Left cardiac atrium (tissue), 4 donors: ENCODE results near the gene MAPK14. TPM values are rescaled to one million over a fixed set of nuclear protein-coding genes. Genes with fewer than 3 reads are reported as not detected.
A peak's percentile ranks its signal among the peaks of the same experiment; 100 is the strongest.
"Not testable (repeated sequence)": the region's sequence is repeated elsewhere in the genome, so short reads cannot be mapped to it uniquely, and the experiment has no call there.

ENCODE experiments used
- ATAC-seq, 2 donors: fragments of 200-7000 bp; cut with Tn5 transposase; one replicate each; pipeline ENCODE4 v1.9.1; 2020; ENCODE audit warnings: mild to moderate bottlenecking in 2 of 2, moderate library complexity in 2 of 2
- DNase-seq: peaks from one replicate; pipeline ENCODE4 v3.0.0-alpha.2; 2020
- intact Hi-C, 2 donors: fragments of 100-400 bp; cut with DNase I; formaldehyde crosslinking; loops; one replicate each; pipeline versions ENCODE4 v1.14.1 to v1.15.1; 2022 to 2023
- long read RNA-seq: library from polyadenylated mRNA; unstranded; transcript quantifications from one replicate; pipeline ENCODE4 v2.0.0, GENCODE V29; 2021
- total RNA-seq, 2 donors: library from RNA; stranded (reverse); fragmentation: NEBNext Ultra II Directional; extraction: Animal tissue kit (Norgen Biotek cat#: 25700); gene quantifications; one replicate each; pipeline ENCODE4 v1.2.1, GENCODE V29; 2021
- donor health status: DM: no; HTN: yes; CAD: no.
- donor health status: DM: no; HTN: yes; CAD: no; lungs with severe emphysema.
- donor health status: DM: yes; HTN: yes; CAD: no.
- donor health status: Dilated cardiomyopathy.

Gene MAPK14
- 10 to 100 TPM; 36.1 to 38.4 TPM for total RNA-seq
- long read RNA-seq, partial matches to known transcripts, result 6 of 14 reads
- long read RNA-seq, other reads (novel, unspliced or antisense), result 8 of 14 reads

DNA sequence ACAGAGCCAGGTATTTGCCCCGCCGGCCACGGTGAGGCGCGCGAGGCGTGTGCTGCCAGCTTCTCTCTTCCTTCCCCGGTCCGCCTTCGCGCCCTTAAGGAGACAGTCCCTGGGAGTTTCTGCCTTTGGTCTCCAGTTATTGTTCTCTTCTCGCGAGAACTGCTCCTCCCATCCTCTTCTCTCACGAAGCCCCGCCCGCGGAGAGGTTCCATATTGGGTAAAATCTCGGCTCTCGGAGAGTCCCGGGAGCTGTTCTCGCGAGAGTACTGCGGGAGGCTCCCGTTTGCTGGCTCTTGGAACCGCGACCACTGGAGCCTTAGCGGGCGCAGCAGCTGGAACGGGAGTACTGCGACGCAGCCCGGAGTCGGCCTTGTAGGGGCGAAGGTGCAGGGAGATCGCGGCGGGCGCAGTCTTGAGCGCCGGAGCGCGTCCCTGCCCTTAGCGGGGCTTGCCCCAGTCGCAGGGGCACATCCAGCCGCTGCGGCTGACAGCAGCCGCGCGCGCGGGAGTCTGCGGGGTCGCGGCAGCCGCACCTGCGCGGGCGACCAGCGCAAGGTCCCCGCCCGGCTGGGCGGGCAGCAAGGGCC is at the start of gene MAPK14:
MAPK14 (plus strand) TSS at position 308 of the 587 bp plus-strand sequence. CDS start 350 bp downstream, outside the sequence.
- ATAC-seq, result peak; percentile 92 to 95
- peak; percentile 99 for DNase-seq
- intact Hi-C loops, result loop anchor here (1.0 to 10.0 kb wide), 4 partner anchors 67 to 170 kb away; partner anchors contain the start of gene BRPF3 (in 2 of the 2)

DNA sequence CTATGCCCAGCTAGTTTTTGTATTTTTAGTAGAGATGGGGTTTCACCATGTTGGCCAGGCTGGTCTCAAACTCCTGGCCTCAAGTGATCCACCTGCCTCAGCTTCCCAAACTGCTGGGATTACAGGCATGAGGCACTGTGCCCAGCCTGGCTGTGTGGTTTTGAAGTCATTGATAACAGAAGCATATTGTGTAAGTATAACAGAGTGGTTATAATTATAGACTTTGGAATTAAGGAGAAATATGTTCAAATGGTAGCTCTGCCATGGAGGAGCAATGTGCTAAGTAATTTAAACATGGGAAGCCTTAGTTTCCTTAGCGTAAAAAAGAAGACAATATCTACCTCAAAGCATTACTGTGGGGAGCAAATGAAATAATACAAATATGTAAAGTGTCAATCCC is 47.5 kb upstream of the MAPK14 start:
- DNase-seq, intact Hi-C loops, ATAC-seq: not testable (repeated sequence)

DNA sequence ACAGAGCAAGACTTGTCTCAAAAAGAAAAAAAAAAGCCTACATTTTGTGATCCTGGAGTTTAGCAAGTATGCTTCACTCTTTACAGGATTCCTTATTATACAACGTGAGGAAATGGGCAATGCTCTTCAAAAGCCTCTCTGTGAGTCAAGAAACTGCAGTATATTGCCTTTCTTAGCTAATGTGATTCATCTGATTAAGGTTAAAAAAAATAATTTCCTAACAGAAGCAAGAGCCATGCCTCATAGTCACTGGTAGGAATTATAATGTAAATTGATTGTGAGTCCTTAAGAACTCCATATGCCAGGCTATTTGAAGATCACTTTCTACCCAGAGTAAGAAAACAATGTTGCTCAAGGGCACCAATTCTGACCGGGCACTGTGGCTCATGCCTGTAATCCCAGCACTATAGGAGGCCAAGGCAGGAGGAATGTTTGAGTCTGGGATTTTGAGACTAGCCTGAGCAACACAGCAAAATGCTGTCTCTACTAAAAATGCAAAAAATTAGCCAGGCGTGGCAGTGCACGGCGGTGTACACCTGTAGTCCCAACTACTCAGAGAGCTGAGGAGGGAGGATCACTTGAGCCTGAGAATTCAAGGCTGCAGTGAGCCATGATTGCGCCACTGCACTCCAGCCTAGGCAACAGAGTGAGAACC is 46.5 kb upstream of the MAPK14 start:
- ATAC-seq (no peak), DNase-seq (no peak)
- intact Hi-C loops, result no loop called here

DNA sequence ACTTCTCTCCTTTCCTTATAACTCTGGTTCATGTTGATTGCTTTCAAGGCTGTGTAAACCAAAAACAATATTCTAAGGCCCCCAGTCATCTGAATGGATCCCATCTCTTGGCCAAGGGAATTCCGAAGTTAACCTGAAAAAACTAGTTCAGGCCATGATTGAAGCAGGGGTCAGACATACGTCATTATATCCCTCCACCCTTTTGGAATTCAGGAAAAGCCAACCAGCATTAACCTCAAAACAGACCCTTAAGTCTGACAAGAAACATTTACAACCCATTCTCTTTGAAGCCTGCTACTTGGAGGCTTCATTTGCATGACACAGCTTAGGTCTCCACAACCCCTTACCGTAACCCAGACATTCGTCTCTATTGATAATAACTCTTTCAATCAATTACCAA is 42.9 kb upstream of the MAPK14 start:
- DNase-seq (no peak), ATAC-seq (no peak)
- intact Hi-C loops, result no loop called here

DNA sequence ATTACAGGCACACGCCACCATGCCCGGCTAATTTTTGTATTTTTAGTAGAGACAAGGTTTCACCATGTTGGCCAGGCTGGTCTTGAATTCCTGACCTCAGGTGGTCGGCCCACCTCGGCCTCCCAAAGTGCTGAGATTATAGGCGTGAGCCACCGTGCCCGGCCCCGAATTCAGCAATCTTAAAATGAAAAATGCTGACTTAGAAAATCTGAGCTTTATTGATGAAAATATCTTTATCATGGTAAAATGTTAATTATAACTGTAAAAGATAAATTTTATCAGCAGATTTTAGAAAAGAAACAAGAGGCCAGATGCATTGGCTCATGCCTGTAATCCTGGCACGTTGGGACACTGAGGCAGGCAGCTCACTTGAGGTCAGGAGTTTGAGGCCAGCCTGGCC is 39.6 kb upstream of the MAPK14 start:
- DNase-seq, intact Hi-C loops, ATAC-seq: not testable (repeated sequence)

DNA sequence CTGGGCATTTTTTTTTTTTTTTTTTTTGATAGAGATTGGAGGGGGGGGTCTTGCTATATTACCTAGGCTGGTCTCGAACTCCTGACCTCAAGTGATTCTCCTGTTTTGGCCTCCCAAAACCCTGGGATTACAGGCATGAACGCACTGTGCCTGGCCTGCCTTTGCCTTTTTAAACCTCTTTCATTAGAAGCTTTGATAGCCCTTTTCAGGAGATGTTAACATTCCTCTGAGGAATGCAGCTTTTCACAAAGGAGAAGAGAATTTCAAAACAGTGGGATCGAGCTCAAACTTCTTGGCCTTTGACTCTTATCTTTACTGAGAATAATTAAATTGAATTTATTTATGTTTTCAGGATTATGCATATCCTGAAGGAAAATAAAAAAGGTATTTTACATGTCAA is 34.5 kb upstream of the MAPK14 start:
- no peak for ATAC-seq
- intact Hi-C loops, result no loop called here

DNA sequence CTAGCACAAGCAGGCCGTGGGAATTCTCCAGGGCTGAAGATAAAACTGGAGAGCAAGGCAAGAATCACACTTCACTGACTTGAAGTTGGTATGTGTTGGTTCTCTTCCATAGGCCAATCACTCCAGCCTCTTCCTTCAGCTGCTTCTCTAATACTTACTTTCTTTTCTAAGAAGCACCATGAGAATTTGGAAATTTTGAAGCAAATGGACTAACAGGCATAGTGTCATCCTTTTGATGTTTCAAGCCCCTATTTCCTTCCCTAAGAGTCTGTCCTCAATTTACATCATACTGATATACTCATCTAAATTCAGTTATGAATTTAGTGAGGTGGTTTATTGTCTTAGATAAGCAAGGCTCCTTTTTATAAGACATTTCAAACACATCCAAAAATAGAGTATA is 27.2 kb upstream of the MAPK14 start:
- intact Hi-C loops, result no loop called here
- no peak for DNase-seq
- no peak for ATAC-seq

More for the DNA sequence above, 34.5 kb upstream of the MAPK14 start:
- no peak for DNase-seq

DNA sequence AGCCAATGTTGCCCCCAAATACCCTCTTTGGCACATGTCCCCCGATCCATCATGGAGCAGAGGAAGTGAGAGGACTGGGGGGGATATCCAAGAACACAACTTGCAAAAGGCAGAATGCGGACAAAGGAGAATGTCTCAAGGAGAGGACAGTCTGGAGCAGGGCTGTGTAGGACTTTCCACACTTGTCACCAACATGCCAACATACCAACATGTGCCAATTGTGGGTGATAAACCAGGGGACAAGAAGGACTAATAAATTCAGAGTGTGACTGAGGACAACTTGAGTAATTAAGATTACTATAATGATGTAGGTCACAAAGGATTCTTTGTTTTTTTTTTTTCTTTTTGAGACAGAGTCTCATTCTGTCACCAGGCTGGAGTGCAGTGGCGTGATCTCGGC is 11.9 kb upstream of the MAPK14 start:
- intact Hi-C loops, result no loop called here
- ATAC-seq, result no peak
- no peak for DNase-seq

DNA sequence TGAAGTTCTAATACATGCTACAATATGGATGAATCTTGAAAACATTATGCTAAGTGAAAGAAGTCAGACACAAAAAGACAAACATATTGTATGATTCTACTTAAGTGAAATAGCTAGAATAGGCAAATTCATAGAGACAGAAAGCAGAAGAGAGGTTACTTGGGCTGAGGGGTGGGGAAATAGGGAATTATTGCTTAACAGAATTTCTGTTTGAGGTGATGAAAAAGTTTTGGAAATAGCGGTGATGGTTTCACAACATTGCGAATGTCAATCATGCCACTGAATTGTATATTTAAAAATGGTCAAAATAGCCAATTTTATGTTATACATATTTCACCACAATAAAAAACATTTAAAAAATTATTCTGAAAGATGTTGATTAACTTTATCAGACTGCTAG is 9.3 kb upstream of the MAPK14 start:
- ATAC-seq (no peak), DNase-seq (no peak)
- intact Hi-C loops, result no loop called here

DNA sequence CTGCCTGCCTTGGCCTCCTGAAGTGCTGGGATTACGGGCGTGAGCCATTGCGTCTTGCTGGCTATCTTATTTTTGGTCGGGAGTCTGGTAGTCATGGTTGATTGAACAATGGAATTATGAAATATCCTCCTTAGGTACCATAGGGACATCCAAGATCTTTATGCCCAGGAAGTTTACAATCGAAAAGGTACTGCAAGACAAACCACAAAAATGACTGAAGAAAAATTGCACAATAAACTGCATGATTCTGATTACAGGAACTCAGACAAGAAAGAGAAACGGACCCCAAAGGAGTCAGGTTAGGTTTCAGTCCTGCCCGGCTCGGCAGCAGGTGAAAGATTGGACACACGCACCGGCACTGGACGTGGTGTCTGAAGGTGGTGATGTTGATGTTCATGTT is 8.4 kb upstream of the MAPK14 start:
- no peak for ATAC-seq
- intact Hi-C loops, result no loop called here
- no peak for DNase-seq

DNA sequence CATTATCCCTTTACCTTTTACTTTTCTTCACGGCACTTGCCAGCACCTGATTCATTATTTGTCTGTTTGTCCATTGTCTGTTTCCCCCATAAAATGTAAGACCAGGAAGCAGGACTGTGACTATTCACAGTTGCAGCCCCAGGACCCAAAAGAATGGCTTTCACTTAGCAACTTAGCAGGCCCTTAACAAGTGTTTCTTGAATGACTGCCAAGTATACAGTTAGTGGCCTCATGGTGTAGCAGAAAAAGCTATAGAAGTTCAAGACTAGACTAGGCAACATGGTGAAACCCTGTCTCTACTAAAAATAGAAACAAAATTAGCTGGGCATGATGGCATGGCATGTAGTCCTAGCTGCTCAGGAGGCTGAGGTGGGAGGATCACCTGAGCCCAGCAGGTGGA is 7.5 kb upstream of the MAPK14 start:
- intact Hi-C loops, result loop anchor here in 1 of 2 donors (10.0 kb wide), 1 partner anchor 175 kb away; the partner anchor contains the start of gene BRPF3
- DNase-seq (no peak), ATAC-seq (no peak)

DNA sequence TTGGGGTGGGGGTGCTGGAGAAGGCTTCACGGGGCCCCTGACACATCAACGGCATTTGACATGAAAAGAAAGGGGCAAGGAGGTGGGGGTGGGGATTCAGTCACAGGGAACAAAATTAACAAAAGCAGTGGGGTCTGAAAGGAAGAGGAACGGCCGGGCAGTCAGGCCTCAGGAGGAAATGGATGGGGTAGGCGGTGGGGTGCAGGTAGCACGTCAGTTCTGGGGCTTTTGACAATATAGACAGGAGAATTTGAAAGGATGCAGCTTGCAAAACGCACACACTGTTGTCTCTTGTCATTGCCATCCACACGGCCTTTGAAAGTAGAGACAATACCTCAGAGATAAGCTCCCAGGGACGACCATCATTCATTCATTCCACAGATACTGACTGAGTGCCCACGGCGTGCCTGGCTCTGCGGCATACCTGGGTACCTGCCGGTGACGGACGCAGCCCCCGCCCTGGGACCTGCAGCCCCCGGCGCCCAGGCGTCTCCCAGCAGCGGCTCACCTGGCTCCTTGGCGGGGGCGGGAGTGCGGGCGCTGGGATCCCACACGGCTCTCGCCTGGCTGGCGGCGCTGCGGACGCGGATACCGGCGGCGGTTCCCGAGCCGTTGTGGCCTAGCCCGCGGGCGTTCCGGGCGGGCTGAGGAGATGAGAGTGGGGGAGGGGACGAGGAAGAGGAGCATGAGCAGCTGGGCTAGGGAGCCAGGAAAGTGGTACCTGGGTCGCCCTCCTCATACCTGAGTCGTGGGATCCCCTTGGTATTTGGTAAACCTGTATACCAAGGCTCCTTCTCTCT is 3.4 kb upstream of the MAPK14 start, which contains the start of gene SLC26A8:
SLC26A8 (minus strand) TSS at position 646 of the 800 bp plus-strand sequence. CDS start 4,934 bp downstream, outside the sequence.
- peak; percentile 21 for DNase-seq
- intact Hi-C loops, result loop anchor here in 1 of 2 donors (10.0 kb wide), 1 partner anchor 171 kb away; the partner anchor contains the start of gene BRPF3
- no peak for ATAC-seq

DNA sequence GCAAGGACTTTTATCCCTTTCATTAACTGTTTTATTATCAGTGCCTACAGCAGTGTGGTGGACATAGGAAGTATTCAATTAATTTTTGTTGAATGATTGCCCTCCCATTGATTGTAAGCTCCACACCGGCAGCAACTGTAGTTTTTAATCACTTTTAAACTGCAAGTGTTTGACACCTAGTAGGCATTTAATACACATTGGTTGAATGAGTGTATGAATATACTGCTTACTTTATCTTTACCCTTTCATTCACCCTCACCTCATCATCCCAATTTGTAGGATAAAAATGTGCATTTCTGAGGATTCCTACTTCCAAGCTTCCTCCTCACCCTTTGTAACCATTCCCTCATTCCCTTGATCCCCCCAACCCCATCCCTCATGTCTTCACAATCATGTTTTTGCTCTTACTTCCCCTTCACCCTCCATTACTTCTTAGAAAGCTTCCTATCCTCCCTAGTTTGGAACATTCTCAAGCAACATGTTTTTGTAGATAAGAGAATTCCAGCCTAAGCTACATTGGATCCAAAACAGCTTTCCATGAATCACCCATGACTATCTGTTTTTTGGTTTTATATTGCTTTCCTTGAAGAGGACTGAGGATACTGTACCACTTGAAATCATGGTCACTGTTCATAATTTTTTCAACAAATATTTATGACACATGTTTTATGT is 2.2 kb upstream of the MAPK14 start:
- intact Hi-C loops, result loop anchor here (5.0 to 10.0 kb wide), 2 partner anchors 169 to 172 kb away; partner anchors contain the start of gene BRPF3 (in 2 of the 2)
- ATAC-seq (no peak), DNase-seq (no peak)

DNA sequence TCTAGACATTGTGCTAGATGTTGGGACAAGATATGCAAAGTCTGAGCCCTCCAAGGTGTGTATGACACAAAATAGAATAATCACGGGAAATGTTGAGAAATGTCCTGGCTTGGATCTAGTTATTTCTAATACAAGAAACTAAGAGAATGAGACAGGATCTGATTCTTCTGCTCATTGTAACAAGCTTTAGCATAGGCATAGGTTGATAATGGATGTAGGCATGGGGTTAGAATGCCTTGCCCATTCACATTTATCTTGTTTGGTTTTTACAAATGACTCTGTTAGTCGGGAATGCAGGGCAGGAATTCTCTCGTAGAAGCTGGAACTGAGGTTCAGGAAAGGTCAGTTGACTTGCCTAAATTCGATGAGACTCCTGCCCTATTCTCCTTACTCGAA is 1.7 kb upstream of the MAPK14 start:
- DNase-seq, result no peak
- no peak for ATAC-seq
- intact Hi-C loops, result loop anchor here (2.0 to 10.0 kb wide), 3 partner anchors 69 to 171 kb away; partner anchors contain the start of gene BRPF3 (in 2 of the 2)

DNA sequence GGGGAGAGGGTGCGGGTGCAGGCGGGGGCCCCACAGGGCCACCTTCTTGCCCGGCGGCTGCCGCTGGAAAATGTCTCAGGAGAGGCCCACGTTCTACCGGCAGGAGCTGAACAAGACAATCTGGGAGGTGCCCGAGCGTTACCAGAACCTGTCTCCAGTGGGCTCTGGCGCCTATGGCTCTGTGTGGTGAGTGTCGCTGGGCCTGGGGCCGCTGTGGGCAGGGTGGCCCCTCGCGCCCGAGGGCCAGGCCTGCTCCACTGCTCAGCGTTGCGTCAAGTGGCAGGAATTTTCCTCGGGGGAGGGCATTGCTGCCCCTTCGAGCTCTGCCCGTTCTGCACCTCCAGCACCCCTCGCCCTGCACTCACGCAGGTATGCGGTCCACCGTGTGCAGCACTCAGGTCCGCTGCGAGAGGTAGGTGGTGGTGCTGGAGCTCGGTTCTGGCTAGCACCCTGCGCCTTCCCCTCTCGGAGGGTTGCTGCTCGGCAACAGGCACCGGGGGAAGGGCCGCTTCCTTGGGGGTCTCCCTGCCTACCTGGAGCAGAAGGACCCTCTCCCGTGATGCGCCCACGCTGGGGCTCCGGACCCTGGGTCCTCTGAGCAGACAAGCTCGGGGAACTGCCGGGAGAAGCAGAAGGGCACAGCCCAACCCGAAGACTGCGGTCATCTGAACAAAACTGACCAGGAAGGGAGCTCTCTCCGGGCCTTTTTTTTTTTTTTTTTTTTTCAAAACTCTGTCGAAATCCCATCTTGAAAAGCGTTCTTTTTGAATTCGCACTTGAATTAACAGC is 674 bp downstream of the MAPK14 start:
- peak; percentile 45 to 57 for ATAC-seq
- intact Hi-C loops, result loop anchor here (5.0 to 10.0 kb wide), 2 partner anchors 167 to 169 kb away; partner anchors contain the start of gene BRPF3 (in 2 of the 2)
- DNase-seq, result peak; percentile 45

DNA sequence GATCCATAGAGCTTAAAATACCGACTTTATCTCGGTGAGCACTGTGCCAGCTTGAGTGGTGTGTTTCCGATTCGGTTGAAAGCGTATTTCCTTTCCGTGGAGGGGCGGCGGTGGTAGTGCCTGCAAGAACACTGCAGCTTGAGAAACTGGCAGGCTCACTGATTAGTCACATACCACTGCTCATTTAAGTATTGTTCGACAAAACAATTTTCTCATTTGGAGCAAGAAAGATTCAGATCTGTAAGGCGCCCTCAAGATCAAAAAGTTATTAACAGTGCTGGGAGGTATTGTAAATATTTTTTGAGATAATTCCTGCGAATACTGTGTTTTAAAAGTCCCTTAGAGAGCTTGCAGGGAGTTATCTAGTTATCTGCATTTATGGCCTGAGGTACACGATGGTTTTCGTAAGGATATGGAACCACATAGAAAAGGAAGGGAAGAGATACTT is 1.3 kb downstream of the MAPK14 start:
- intact Hi-C loops, result loop anchor here (5.0 to 10.0 kb wide), 2 partner anchors 166 to 168 kb away; partner anchors contain the start of gene BRPF3 (in 2 of the 2)
- ATAC-seq (peak; percentile 45 to 70), DNase-seq (peak; percentile 85)

DNA sequence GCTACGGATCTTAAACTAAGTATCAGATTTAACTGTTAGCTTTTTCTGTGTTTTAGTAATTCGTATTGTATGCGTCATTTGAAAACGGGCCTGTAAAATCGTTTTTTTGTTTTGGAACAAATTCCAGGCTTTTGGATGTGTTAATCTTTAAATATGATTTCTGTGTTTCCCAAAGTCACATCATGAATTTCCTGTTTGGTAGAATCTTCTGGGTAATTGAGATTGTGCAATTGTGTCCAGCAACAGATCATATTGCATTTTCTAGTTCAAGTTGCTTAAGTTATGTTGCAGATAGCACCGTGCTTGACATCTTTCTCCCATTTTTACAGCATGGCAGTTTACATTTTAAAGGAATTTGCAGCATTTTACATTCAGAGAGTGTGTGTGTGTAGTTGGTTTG is 1.9 kb downstream of the MAPK14 start:
- no peak for DNase-seq
- intact Hi-C loops, result loop anchor here (5.0 to 10.0 kb wide), 2 partner anchors 165 to 168 kb away; partner anchors contain the start of gene BRPF3 (in 2 of the 2)

DNA sequence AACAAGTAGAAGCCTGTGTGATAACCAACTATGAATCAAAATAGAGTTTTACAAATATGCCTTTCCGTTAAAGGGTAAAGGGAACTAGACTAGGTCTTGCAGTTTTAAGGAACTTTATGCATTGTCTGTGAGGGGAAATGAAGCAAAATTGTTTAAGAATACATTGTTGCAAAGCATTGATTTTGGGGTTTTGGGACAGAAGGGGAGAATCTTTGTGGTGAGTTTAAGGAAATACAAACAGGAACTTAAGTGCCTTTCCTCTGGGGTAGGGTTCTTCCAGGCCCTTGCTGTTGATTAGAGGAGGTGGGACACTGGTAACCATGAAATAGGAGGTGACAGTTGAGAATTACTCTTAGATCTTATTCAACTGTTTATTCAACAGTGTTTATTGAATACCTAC is 4.7 kb downstream of the MAPK14 start:
- intact Hi-C loops, result no loop called here
- ATAC-seq (no peak), DNase-seq (no peak)

More for the DNA sequence above, 1.9 kb downstream of the MAPK14 start:
- no peak for ATAC-seq
